Peyer's patch (tissue), 4 donors: ENCODE results near the gene WDR5. TPM values are rescaled to one million over a fixed set of nuclear protein-coding genes. Genes with fewer than 3 reads are reported as not detected.

Experiments
- DNase-seq, 3 donors: peaks; one replicate each; pipeline ENCODE4 v3.0.0-alpha.2; 2017 to 2019
- H3K27ac ChIP-seq, 4 donors: fragments of 200-600 bp; sonication (generic); one replicate each; pipeline ENCODE4 v1.5.1; 2016 to 2019
- H3K27me3 ChIP-seq, 2 donors: fragments of 200-600 bp; sonication (generic); one replicate each; pipeline ENCODE4 v1.5.1; 2019
- H3K36me3 ChIP-seq, 3 donors: fragments of 200-600 bp; sonication (generic); one replicate each; pipeline ENCODE4 v1.5.1; 2016 to 2019
- H3K4me1 ChIP-seq, 4 donors: fragments of 200-600 bp; sonication (generic); one replicate each; pipeline ENCODE4 v1.5.1; 2016 to 2019
- H3K4me3 ChIP-seq, 4 donors: fragments of 200-600 bp; sonication (generic); 1 replicate in 3 of 4; 2 replicates in 1 of 4; pipeline ENCODE4 v1.5.1; 2016 to 2019; ENCODE audit warnings: mild to moderate bottlenecking in 1 of 4
- H3K9me3 ChIP-seq, 4 donors: fragments of 200-600 bp; sonication (generic); one replicate each; pipeline ENCODE4 v1.5.1; 2016 to 2019; ENCODE audit warnings: mild to moderate bottlenecking in 1 of 4
- POLR2A ChIP-seq, 2 donors: fragments of 450-650 bp; IDR thresholded peaks; one replicate each; pipeline ENCODE4 v1.5.1; 2017; ENCODE audit warnings: antibody characterized with exemption in 2 of 2, mild to moderate bottlenecking in 2 of 2, moderate library complexity in 2 of 2
- total RNA-seq, 4 donors: library from RNA; depleted of rRNA; stranded (reverse); fragments of >200 nt; gene quantifications; one replicate each; pipeline ENCODE4 v1.1.0, GENCODE V29; 2016
- TF ChIP-seq, protein P1 (sequence below), 6 experiments: fragments of 450-650 bp in 4 of 6; fragments of 200-600 bp in 2 of 6; sonication (generic) in 1 of 6; IDR thresholded peaks; one replicate each; pipeline ENCODE4 v1.5.1; 2017 to 2019; ENCODE audit warnings: antibody characterized with exemption in 6 of 6, mild to moderate bottlenecking in 3 of 6, moderate library complexity in 1 of 6

WDR5 gene
- total RNA-seq, 4 donors from 2014 or later = 21.4 to 34.7 (median 24.2) TPM

- Histone ChIP-seq H3K27ac (no peak overlapping the region), H3K4me3 (no peak overlapping the region), H3K36me3 (no peaks in the 10 kb centered on the region), H3K9me3 (no peaks in the 10 kb centered on the region), H3K27me3 (peaks cover 0 to 11% of the 10 kb centered on the region in 2 donors), H3K4me1 (peaks cover 0 to 22% (median 6%) of the 10 kb centered on the region in 4 donors)
- peak in 2 of 3 donors; percentile 50 to 71 for DNase-seq
- TF ChIP-seq, protein P1, sequence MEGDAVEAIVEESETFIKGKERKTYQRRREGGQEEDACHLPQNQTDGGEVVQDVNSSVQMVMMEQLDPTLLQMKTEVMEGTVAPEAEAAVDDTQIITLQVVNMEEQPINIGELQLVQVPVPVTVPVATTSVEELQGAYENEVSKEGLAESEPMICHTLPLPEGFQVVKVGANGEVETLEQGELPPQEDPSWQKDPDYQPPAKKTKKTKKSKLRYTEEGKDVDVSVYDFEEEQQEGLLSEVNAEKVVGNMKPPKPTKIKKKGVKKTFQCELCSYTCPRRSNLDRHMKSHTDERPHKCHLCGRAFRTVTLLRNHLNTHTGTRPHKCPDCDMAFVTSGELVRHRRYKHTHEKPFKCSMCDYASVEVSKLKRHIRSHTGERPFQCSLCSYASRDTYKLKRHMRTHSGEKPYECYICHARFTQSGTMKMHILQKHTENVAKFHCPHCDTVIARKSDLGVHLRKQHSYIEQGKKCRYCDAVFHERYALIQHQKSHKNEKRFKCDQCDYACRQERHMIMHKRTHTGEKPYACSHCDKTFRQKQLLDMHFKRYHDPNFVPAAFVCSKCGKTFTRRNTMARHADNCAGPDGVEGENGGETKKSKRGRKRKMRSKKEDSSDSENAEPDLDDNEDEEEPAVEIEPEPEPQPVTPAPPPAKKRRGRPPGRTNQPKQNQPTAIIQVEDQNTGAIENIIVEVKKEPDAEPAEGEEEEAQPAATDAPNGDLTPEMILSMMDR (IDR thresholded peaks at IDR 0.05) = no peak
- TF ChIP-seq POLR2A (IDR thresholded peaks at IDR 0.05) = no peak
Measured at GRCh38 chr9:134174073-134174449, 38.2 kb downstream of the WDR5 start.

GRCh38 chr9:134174526-134175290, 38.8 kb downstream of the WDR5 start:
- peaks cover 0 to 22% (median 6%) of the 10 kb centered on the region in 4 donors for H3K4me1 ChIP-seq
- no peak overlapping the region for H3K27ac ChIP-seq
- no peaks in the 10 kb centered on the region for H3K36me3 ChIP-seq
- DNase-seq = peak in 1 of 3 donors; percentile 43
- no peaks in the 10 kb centered on the region for H3K9me3 ChIP-seq
- no peak overlapping the region for H3K4me3 ChIP-seq
- H3K27me3 ChIP-seq = peaks cover 0 to 11% of the 10 kb centered on the region in 2 donors
- TF ChIP-seq POLR2A (IDR thresholded peaks at IDR 0.05) = no peak
- TF ChIP-seq, protein P1 (IDR thresholded peaks at IDR 0.05) = no peak

DNA sequence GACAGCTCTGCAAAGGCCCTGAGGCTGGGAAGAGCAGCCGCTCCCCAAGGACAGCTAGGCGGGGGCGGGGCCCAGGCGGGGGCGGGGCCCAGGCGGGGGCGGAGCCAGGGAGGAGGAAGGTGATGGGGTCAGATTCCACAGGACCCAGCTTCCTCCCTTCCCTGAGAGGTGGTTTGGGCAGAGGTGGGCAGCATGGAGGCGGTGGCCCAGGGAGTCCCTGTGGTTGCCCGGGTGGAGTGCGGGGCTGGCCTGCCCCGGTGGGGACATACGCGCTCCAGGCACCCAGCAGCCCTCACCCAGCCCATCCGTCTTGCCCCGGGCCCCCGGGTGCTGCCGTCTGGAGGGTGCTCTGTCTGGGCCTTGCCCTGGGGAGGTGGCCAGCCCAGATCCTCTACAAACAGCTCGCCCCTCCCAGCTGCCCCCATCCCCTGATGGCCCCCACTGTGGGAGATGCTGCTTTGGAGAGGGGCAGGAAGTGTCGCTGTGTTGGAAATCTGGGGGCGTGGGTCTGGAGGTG, 39.5 kb downstream of the WDR5 start:
- H3K9me3 ChIP-seq = no peaks in the 10 kb centered on the region
- TF ChIP-seq POLR2A (IDR thresholded peaks at IDR 0.05) = no peak
- TF ChIP-seq, protein P1 (IDR thresholded peaks at IDR 0.05) = no peak
- peaks cover 0 to 22% (median 5%) of the 10 kb centered on the region in 4 donors for H3K4me1 ChIP-seq
- no peaks in the 10 kb centered on the region for H3K36me3 ChIP-seq
- peak in 2 of 3 donors; percentile 63 to 84 for DNase-seq
- H3K27ac ChIP-seq = no peak overlapping the region
- H3K27me3 ChIP-seq = peaks cover 0 to 11% of the 10 kb centered on the region in 2 donors
- peak overlapping the region in 1 of 4 donors; percentile 16 for H3K4me3 ChIP-seq

GRCh38 chr9:134175808-134176598, 40.1 kb downstream of the WDR5 start:
- Histone ChIP-seq H3K4me3 (no peak overlapping the region), H3K4me1 (peaks cover 0 to 22% (median 4%) of the 10 kb centered on the region in 4 donors), H3K27ac (no peak overlapping the region), H3K27me3 (peaks cover 0 to 11% of the 10 kb centered on the region in 2 donors), H3K9me3 (no peaks in the 10 kb centered on the region), H3K36me3 (no peaks in the 10 kb centered on the region)
- DNase-seq = peak in 1 of 3 donors; percentile 43
- TF ChIP-seq, protein P1 (IDR thresholded peaks at IDR 0.05) = peak in 1 of 6 experiments; percentile 8
- TF ChIP-seq POLR2A (IDR thresholded peaks at IDR 0.05) = no peak

DNA sequence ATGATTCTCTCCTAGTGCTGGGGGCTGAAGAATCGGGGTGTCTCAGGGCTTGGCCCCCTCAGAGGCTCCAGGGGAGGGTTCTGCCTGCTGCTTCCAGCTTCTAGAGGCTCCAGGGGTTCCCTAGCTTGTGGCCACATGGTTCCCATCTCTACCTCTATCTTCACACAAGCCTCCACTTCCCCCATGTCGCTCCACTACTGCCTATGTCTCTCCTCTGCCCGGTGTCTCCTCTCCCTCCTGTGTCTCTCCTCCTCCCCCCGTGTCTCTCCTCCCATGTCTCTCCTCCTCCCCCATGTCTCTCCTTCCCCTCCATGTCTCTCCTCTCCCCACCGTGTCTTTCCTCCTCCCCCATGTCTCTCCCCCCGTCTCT, 40.7 kb downstream of the WDR5 start:
- no peaks in the 10 kb centered on the region for H3K36me3 ChIP-seq
- no peak for DNase-seq
- TF ChIP-seq, protein P1 (IDR thresholded peaks at IDR 0.05) = no peak
- no peak for TF ChIP-seq POLR2A (IDR thresholded peaks at IDR 0.05)
- H3K4me1 ChIP-seq = peaks cover 0 to 22% (median 4%) of the 10 kb centered on the region in 4 donors
- peaks cover 0 to 11% of the 10 kb centered on the region in 2 donors for H3K27me3 ChIP-seq
- no peak overlapping the region for H3K27ac ChIP-seq
- H3K9me3 ChIP-seq = no peaks in the 10 kb centered on the region
- no peak overlapping the region for H3K4me3 ChIP-seq
